Measurements from ENCODE around the gene KRT5.

The KRT5 gene

GRCh38 chr12:52530366-52530765, 10.2 kb upstream of the KRT5 start:
- TF ChIP-seq CTCF (IDR thresholded peaks at IDR 0.05; ENCODE audit: low read depth, low read length, missing control alignments): no peak
- no peak for DNase-seq
- no peak overlapping the region for H3K4me3 ChIP-seq (ENCODE audit: low read depth, low read length)
- in situ Hi-C loops (cut with HindIII; ENCODE audit: low pct_ligation_motif_present, low sequenced_read_pairs): no loop called here
- no peaks in the 10 kb centered on the region for H3K36me3 ChIP-seq (replicated peaks)
- no peaks in the 10 kb centered on the region for H3K27me3 ChIP-seq (replicated peaks)
- H3K27ac ChIP-seq: no peak overlapping the region

- H3K4me3 ChIP-seq (ENCODE audit: low read depth, low read length): no peak overlapping the region
- no peaks in the 10 kb centered on the region for H3K36me3 ChIP-seq (replicated peaks)
- in situ Hi-C loops (cut with HindIII; ENCODE audit: low pct_ligation_motif_present, low sequenced_read_pairs): no loop called here
- no peaks in the 10 kb centered on the region for H3K27me3 ChIP-seq (replicated peaks)
- no peak overlapping the region for H3K27ac ChIP-seq
- TF ChIP-seq CTCF (IDR thresholded peaks at IDR 0.05; ENCODE audit: low read depth, low read length, missing control alignments): no peak
- DNase-seq: no peak
Observed at GRCh38 chr12:52529846-52530245, 9.7 kb upstream of the KRT5 start.

GRCh38 chr12:52529417-52529816, 9.2 kb upstream of the KRT5 start:
- TF ChIP-seq CTCF (IDR thresholded peaks at IDR 0.05; ENCODE audit: low read depth, low read length, missing control alignments): no peak
- H3K27me3 ChIP-seq (replicated peaks): no peaks in the 10 kb centered on the region
- no peak overlapping the region for H3K4me3 ChIP-seq (ENCODE audit: low read depth, low read length)
- H3K36me3 ChIP-seq (replicated peaks): no peaks in the 10 kb centered on the region
- DNase-seq: no peak
- in situ Hi-C loops (cut with HindIII; ENCODE audit: low pct_ligation_motif_present, low sequenced_read_pairs): no loop called here
- no peak overlapping the region for H3K27ac ChIP-seq

- Histone ChIP-seq H3K36me3 (replicated peaks) (no peaks in the 10 kb centered on the region), H3K27me3 (replicated peaks) (no peaks in the 10 kb centered on the region), H3K4me3 (ENCODE audit: low read depth, low read length) (no peak overlapping the region), H3K27ac (no peak overlapping the region)
- no peak for TF ChIP-seq CTCF (IDR thresholded peaks at IDR 0.05; ENCODE audit: low read depth, low read length, missing control alignments)
- in situ Hi-C loops (cut with HindIII; ENCODE audit: low pct_ligation_motif_present, low sequenced_read_pairs): no loop called here
- no peak for DNase-seq
Observed at GRCh38 chr12:52528641-52529143, 8.5 kb upstream of the KRT5 start.

GRCh38 chr12:52527121-52527800, 7.1 kb upstream of the KRT5 start:
- TF ChIP-seq CTCF (IDR thresholded peaks at IDR 0.05; ENCODE audit: low read depth, low read length, missing control alignments): no peak
- DNase-seq: no peak
- Histone ChIP-seq H3K36me3 (replicated peaks) (no peaks in the 10 kb centered on the region), H3K27me3 (replicated peaks) (no peaks in the 10 kb centered on the region), H3K27ac (no peak overlapping the region), H3K4me3 (ENCODE audit: low read depth, low read length) (no peak overlapping the region)
- in situ Hi-C loops (cut with HindIII; ENCODE audit: low pct_ligation_motif_present, low sequenced_read_pairs): no loop called here

- TF ChIP-seq CTCF (IDR thresholded peaks at IDR 0.05; ENCODE audit: low read depth, low read length, missing control alignments): no peak
- Histone ChIP-seq H3K4me3 (ENCODE audit: low read depth, low read length) (no peak overlapping the region), H3K27me3 (replicated peaks) (no peaks in the 10 kb centered on the region), H3K27ac (no peak overlapping the region), H3K36me3 (replicated peaks) (no peaks in the 10 kb centered on the region)
- DNase-seq: no peak
- in situ Hi-C loops (cut with HindIII; ENCODE audit: low pct_ligation_motif_present, low sequenced_read_pairs): no loop called here
Observed at GRCh38 chr12:52526511-52526951, 6.3 kb upstream of the KRT5 start.
